Peyer's patch (tissue), 4 donors: ENCODE results near the gene DNMT3A.

ENCODE experiments used
- CTCF ChIP-seq, 6 experiments: fragments of 450-650 bp in 4 of 6; fragments of 200-600 bp in 2 of 6; sonication (generic) in 1 of 6; IDR thresholded peaks; one replicate each; pipeline ENCODE4 v1.5.1; 2017 to 2019; ENCODE audit warnings: antibody characterized with exemption in 6 of 6, mild to moderate bottlenecking in 3 of 6, moderate library complexity in 1 of 6
- POLR2A ChIP-seq, 2 donors: fragments of 450-650 bp; IDR thresholded peaks; one replicate each; pipeline ENCODE4 v1.5.1; 2017; ENCODE audit warnings: antibody characterized with exemption in 2 of 2, mild to moderate bottlenecking in 2 of 2, moderate library complexity in 2 of 2

DNA sequence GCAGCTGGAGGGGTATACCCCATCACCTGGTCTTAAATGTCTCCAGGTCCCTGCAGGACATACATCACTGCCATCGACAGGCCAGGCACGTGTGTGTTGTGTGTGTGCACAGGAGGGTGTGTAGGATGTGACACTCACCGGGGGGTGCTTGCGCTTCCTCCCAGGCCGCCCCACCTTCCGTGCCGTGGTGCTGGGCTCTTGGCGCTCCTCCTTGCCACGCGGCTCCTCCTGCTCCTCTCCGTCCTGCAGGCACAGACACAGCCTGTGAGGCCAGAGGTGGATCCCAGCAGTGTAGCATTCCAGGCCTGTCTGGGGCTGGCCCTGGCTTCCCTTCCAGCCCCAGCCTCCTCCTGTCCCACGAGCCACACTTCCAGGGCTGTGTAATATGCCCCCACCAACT is 41.7 kb downstream of the DNMT3A start:
- TF ChIP-seq CTCF (IDR thresholded peaks at IDR 0.05), result no peak
- no peak for TF ChIP-seq POLR2A (IDR thresholded peaks at IDR 0.05)
